ENCODE measurements around the gene P2RY2.

P2RY2 gene

GRCh38 chr11:73217131-73217809 is 811 bp upstream of the P2RY2 start:
- TF ChIP-seq, protein P1, sequence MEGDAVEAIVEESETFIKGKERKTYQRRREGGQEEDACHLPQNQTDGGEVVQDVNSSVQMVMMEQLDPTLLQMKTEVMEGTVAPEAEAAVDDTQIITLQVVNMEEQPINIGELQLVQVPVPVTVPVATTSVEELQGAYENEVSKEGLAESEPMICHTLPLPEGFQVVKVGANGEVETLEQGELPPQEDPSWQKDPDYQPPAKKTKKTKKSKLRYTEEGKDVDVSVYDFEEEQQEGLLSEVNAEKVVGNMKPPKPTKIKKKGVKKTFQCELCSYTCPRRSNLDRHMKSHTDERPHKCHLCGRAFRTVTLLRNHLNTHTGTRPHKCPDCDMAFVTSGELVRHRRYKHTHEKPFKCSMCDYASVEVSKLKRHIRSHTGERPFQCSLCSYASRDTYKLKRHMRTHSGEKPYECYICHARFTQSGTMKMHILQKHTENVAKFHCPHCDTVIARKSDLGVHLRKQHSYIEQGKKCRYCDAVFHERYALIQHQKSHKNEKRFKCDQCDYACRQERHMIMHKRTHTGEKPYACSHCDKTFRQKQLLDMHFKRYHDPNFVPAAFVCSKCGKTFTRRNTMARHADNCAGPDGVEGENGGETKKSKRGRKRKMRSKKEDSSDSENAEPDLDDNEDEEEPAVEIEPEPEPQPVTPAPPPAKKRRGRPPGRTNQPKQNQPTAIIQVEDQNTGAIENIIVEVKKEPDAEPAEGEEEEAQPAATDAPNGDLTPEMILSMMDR (IDR thresholded peaks at IDR 0.05): no peak
- no peak overlapping the region for H3K9ac ChIP-seq
- H3K9me3 ChIP-seq (ENCODE audit: control insufficient read depth, low read length): no peaks in the 10 kb centered on the region
- H3K36me3 ChIP-seq (ENCODE audit: control insufficient read depth, insufficient read depth, low read length): no peaks in the 10 kb centered on the region
- peak overlapping the region; percentile 77 for H2AFZ ChIP-seq
- H3K4me3 ChIP-seq (ENCODE audit: low read depth, low read length): peak overlapping the region; percentile 59
- no peaks in the 10 kb centered on the region for H3K79me2 ChIP-seq
- H3K27me3 ChIP-seq (ENCODE audit: control insufficient read depth, insufficient read depth, low read length): no peaks in the 10 kb centered on the region
- peaks cover 29% of the 10 kb centered on the region for H3K4me1 ChIP-seq
- peak overlapping the region; percentile 73 for H3K4me2 ChIP-seq (ENCODE audit: low read length)
- H3K27ac ChIP-seq: peak overlapping the region; percentile 94

DNA sequence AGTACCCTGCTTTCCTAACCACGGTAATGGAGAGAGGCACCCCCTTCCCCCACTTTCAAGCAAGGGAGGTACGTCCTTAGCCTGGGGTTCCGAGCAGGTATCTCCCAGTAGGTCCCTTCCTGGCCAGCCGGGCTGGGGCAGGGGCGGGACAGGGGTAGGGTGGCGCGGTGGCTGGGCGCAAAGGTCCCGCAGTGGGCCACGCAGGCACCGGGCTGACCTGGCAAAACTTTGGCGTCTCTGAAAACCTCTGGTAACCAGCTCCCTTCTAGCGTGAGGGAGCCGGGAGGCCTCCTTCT is 323 bp upstream of the P2RY2 start:
- H3K27me3 ChIP-seq (ENCODE audit: control insufficient read depth, insufficient read depth, low read length): no peaks in the 10 kb centered on the region
- peaks cover 25% of the 10 kb centered on the region for H3K4me1 ChIP-seq
- peak overlapping the region; percentile 73 for H3K4me2 ChIP-seq (ENCODE audit: low read length)
- H3K4me3 ChIP-seq (ENCODE audit: low read depth, low read length): peak overlapping the region; percentile 59
- no peaks in the 10 kb centered on the region for H3K36me3 ChIP-seq (ENCODE audit: control insufficient read depth, insufficient read depth, low read length)
- peak overlapping the region; percentile 94 for H3K27ac ChIP-seq
- H3K9ac ChIP-seq: no peak overlapping the region
- no peaks in the 10 kb centered on the region for H3K9me3 ChIP-seq (ENCODE audit: control insufficient read depth, low read length)
- peak overlapping the region; percentile 77 for H2AFZ ChIP-seq
- TF ChIP-seq, protein P1 (IDR thresholded peaks at IDR 0.05): no peak
- H3K79me2 ChIP-seq: no peaks in the 10 kb centered on the region

GRCh38 chr11:73218830-73219215 is 742 bp downstream of the P2RY2 start:
- Histone ChIP-seq H3K9me3 (ENCODE audit: control insufficient read depth, low read length) (no peaks in the 10 kb centered on the region), H3K27ac (no peak overlapping the region), H3K27me3 (ENCODE audit: control insufficient read depth, insufficient read depth, low read length) (no peaks in the 10 kb centered on the region), H3K4me2 (ENCODE audit: low read length) (peak overlapping the region; percentile 73), H3K36me3 (ENCODE audit: control insufficient read depth, insufficient read depth, low read length) (no peaks in the 10 kb centered on the region), H3K4me1 (peaks cover 16% of the 10 kb centered on the region), H3K79me2 (no peaks in the 10 kb centered on the region), H3K4me3 (ENCODE audit: low read depth, low read length) (peak overlapping the region; percentile 59), H3K9ac (no peak overlapping the region), H2AFZ (peak overlapping the region; percentile 77)
- TF ChIP-seq, protein P1 (IDR thresholded peaks at IDR 0.05): no peak

- H2AFZ ChIP-seq: no peak overlapping the region
- no peak overlapping the region for H3K4me3 ChIP-seq (ENCODE audit: low read depth, low read length)
- H3K4me2 ChIP-seq (ENCODE audit: low read length): no peak overlapping the region
- no peak overlapping the region for H3K27ac ChIP-seq
- peaks cover 13% of the 10 kb centered on the region for H3K4me1 ChIP-seq
- no peak overlapping the region for H3K9ac ChIP-seq
- no peaks in the 10 kb centered on the region for H3K9me3 ChIP-seq (ENCODE audit: control insufficient read depth, low read length)
- H3K27me3 ChIP-seq (ENCODE audit: control insufficient read depth, insufficient read depth, low read length): no peaks in the 10 kb centered on the region
- no peaks in the 10 kb centered on the region for H3K79me2 ChIP-seq
- TF ChIP-seq, protein P1 (IDR thresholded peaks at IDR 0.05): no peak
- no peaks in the 10 kb centered on the region for H3K36me3 ChIP-seq (ENCODE audit: control insufficient read depth, insufficient read depth, low read length)
Observed at GRCh38 chr11:73219396-73220285, 1.6 kb downstream of the P2RY2 start.
